GM12878 (cell line): Measurements from ENCODE around the gene RET. TPM values are rescaled to one million over a fixed set of nuclear protein-coding genes. Genes with fewer than 3 reads are reported as not detected.

Experiments
- ATAC-seq: fragments of 200-7000 bp; cut with Tn5 transposase; 3 replicates; pipeline ENCODE4 v1.9.1; 2020; ENCODE audit warnings: mild to moderate bottlenecking, moderate library complexity
- BruUV-seq: library from RNA; stranded (reverse); fragments of 400-500 nt; replicated peaks from 2 replicates; lab custom pipeline; 2021; lab: Mats Ljungman, UMichigan
- CTCF ChIA-PET: fragments of 300-600 bp; sonication (Branson Sonifier 250); formaldehyde crosslinking; extraction: SDS; loops from one replicate; lab custom pipeline; 2021; ENCODE audit warnings: inconsistent platforms; lab: Yijun Ruan, JAX
- POLR2A ChIA-PET: fragments of 350-600 bp; formaldehyde crosslinking; extraction: SDS; loops from one replicate; lab custom pipeline; 2021; ENCODE audit warnings: inconsistent platforms; lab: Charles Lee
- RAD21 ChIA-PET: fragments of 300-600 bp; sonication (Branson Sonifier 250); formaldehyde crosslinking; loops from one replicate; lab custom pipeline; 2023; ENCODE audit warnings: antibody characterized with exemption; ENCODE audit not compliant: unreplicated experiment; lab: Charles Lee
- SMC1A ChIA-PET: fragments of 300-600 bp; sonication (Branson Sonifier 250); formaldehyde crosslinking; loops from one replicate; lab custom pipeline; 2023; ENCODE audit not compliant: unreplicated experiment, uncharacterized antibody; lab: Charles Lee
- DNase-seq: peaks from one replicate; pipeline ENCODE4 v3.0.0-alpha.2; 2011; ENCODE audit warnings: low read depth, low spot score
- FAIRE-seq: peaks from 3 replicates; lab custom pipeline; 2011; peaks lifted over from hg19 to GRCh38; lab: Jason Lieb, UNC
- H2AFZ ChIP-seq: 2 replicates; pipeline ENCODE4 v1.6.0; 2011; ENCODE audit warnings: low read depth, low read length, control low read depth; ENCODE audit not compliant: control insufficient read depth
- H3K27ac ChIP-seq: 2 replicates; pipeline ENCODE4 v1.5.1; 2011; ENCODE audit warnings: control low read depth; ENCODE audit not compliant: control insufficient read depth, insufficient read depth
- H3K27me3 ChIP-seq, 2 experiments: replicated peaks in 1 of 2; 2 replicates each; pipeline versions ENCODE4 v1.6.0 to v1.6.1; 2011; ENCODE audit warnings: low read length in 1 of 2; ENCODE audit not compliant: control insufficient read depth in 2 of 2, insufficient read depth in 2 of 2
- H3K36me3 ChIP-seq, 2 experiments: 2 replicates each; pipeline ENCODE4 v1.5.1; 2011; ENCODE audit warnings: low read length in 1 of 2; ENCODE audit not compliant: control insufficient read depth in 2 of 2, insufficient read depth in 2 of 2
- H3K4me1 ChIP-seq: 2 replicates; pipeline ENCODE4 v1.6.1; 2011; ENCODE audit warnings: mild to moderate bottlenecking, low read length, moderate library complexity, mixed read lengths; ENCODE audit not compliant: control insufficient read depth, insufficient read depth
- H3K4me2 ChIP-seq: 2 replicates; pipeline ENCODE4 v1.6.0; 2011; ENCODE audit warnings: control low read depth; ENCODE audit not compliant: control insufficient read depth, insufficient read depth
- H3K4me3 ChIP-seq: fragments of 200-600 bp; sonication (generic); 2 replicates; pipeline ENCODE4 v1.5.1; 2016
- H3K79me2 ChIP-seq: 2 replicates; pipeline ENCODE4 v1.6.0; 2011; ENCODE audit warnings: low read length; ENCODE audit not compliant: control insufficient read depth, insufficient read depth
- H3K9ac ChIP-seq: 2 replicates; pipeline ENCODE4 v1.8.0; 2011; ENCODE audit warnings: low read length, control low read depth, mixed read lengths; ENCODE audit not compliant: control insufficient read depth, insufficient read depth
- H3K9me3 ChIP-seq: replicated peaks from 3 replicates; pipeline ENCODE4 v1.5.1; 2011; ENCODE audit warnings: mild to moderate bottlenecking, low read length; ENCODE audit not compliant: control insufficient read depth, insufficient read depth
- H4K20me1 ChIP-seq: 2 replicates; pipeline ENCODE4 v1.6.0; 2011; ENCODE audit not compliant: control insufficient read depth, insufficient read depth
- ASH2L ChIP-seq: fragments of 300-600, 200-600 bp; sonication (generic); IDR thresholded peaks from 2 replicates; pipeline ENCODE4 v1.6.1; 2017; ENCODE audit warnings: low read depth, mild to moderate bottlenecking, borderline replicate concordance
- CBFB ChIP-seq: IDR thresholded peaks from 2 replicates; pipeline ENCODE4 v1.6.1; 2016; ENCODE audit warnings: antibody characterized with exemption, low read depth
- CTCF ChIP-seq, 3 experiments: IDR thresholded peaks in 2 of 3; conservative IDR thresholded peaks in 1 of 3; 2 replicates each; pipeline ENCODE4 v1.5.1; 2011; ENCODE audit warnings: low read depth in 3 of 3, low read length in 3 of 3, mild to moderate bottlenecking in 3 of 3, control low read depth in 2 of 3, moderate library complexity in 2 of 3, inconsistent platforms in 1 of 3, mixed read lengths in 1 of 3; ENCODE audit not compliant: control insufficient read depth in 2 of 3, insufficient read depth in 1 of 3; ENCODE audit errors: extremely low read depth in 1 of 3
- CUX1 ChIP-seq: IDR thresholded peaks from 2 replicates; pipeline ENCODE4 v1.6.1; 2012; ENCODE audit warnings: improper control_type of control experiment, low read depth, low read length; ENCODE audit not compliant: insufficient replicate concordance
- FOXM1 ChIP-seq: IDR thresholded peaks from 2 replicates; pipeline ENCODE4 v1.6.1; 2012; ENCODE audit warnings: low read depth, mild to moderate bottlenecking, inconsistent platforms, low read length, moderate library complexity
- NFIC ChIP-seq: IDR thresholded peaks from 2 replicates; pipeline ENCODE4 v1.6.1; 2012; ENCODE audit warnings: low read depth, mild to moderate bottlenecking, inconsistent platforms, low read length, moderate library complexity
- NKRF ChIP-seq: fragments of 450-650 bp; conservative IDR thresholded peaks from 2 replicates; pipeline ENCODE4 v1.6.1; 2017; ENCODE audit warnings: mild to moderate bottlenecking, moderate library complexity
- RUNX3 ChIP-seq: IDR thresholded peaks from 2 replicates; pipeline ENCODE4 v1.6.1; 2012; ENCODE audit warnings: low read length, inconsistent platforms
- STAT3 ChIP-seq: IDR thresholded peaks from 2 replicates; pipeline ENCODE4 v1.6.1; 2011; ENCODE audit warnings: low read depth, low read length, improper control_type of control experiment
- TCF12 ChIP-seq: IDR thresholded peaks from 2 replicates; pipeline ENCODE4 v1.6.1; 2011; ENCODE audit warnings: low read depth, mild to moderate bottlenecking, low read length
- ZBTB33 ChIP-seq: fragments of 450-650 bp; IDR thresholded peaks from 2 replicates; pipeline ENCODE4 v1.6.1; 2017; ENCODE audit warnings: mild to moderate bottlenecking
- ZNF622 ChIP-seq: fragments of 450-650 bp; IDR thresholded peaks from 2 replicates; pipeline ENCODE4 v1.6.1; 2017; ENCODE audit warnings: mild to moderate bottlenecking, inconsistent platforms
- WGBS: methylation state at CpG from one replicate; pipeline ENCODE4 v1.1.6; 2016; ENCODE audit warnings: low lambda C conversion rate; ENCODE audit not compliant: insufficient replicate concordance, insufficient coverage; ENCODE audit errors: missing lambda C conversion rate; 5-methylcytosine and 5-hydroxymethylcytosine counted together
- in situ Hi-C: fragments of 300-500 bp; cut with MboI; formaldehyde crosslinking; loops from 9 replicates; pipeline ENCODE4 v1.14.3; 2018; ENCODE audit warnings: mixed read lengths
- intact Hi-C: fragments of 100-400 bp; cut with micrococcal nuclease; formaldehyde crosslinking; loops from one replicate; pipeline ENCODE4 v1.14.2; 2022; ENCODE audit not compliant: unreplicated experiment
- polyA plus RNA-seq, 11 experiments: library from polyadenylated mRNA; depleted of rRNA in 4 of 11; unstranded in 6 of 11; stranded (reverse) in 5 of 11; fragments of >200 nt; fragmentation: Nextera tagmentation in 4 of 11; fragmentation: Illumina TruSeq in 1 of 11; extraction: Ambion mirVana in 4 of 11; extraction: Trizol in 1 of 11; gene quantifications; 1 replicate in 1 of 11; 2 replicates in 10 of 11; pipeline versions ENCODE4 v1.2.1 to v1.2.3, GENCODE V29; 2011 to 2016; ENCODE audit warnings: inconsistent platforms in 2 of 11, missing spikeins in 2 of 11, low read depth in 1 of 11
- total RNA-seq, 4 experiments: library from RNA; depleted of rRNA in 3 of 4; stranded (reverse); fragments of >200 nt in 3 of 4; fragmentation: Illumina TruSeq in 1 of 4; extraction: Trizol in 1 of 4; gene quantifications; 2 replicates each; pipeline versions ENCODE4 v1.2.1 to v1.2.3, GENCODE V29; 2013 to 2021

RET gene
- total and polyA plus RNA-seq, 10 of the 15 experiments (the other 5 are each of a cell fraction or from before 2014, with no cell fraction given): not detected

- POLR2A ChIA-PET: no interaction called here
- BruUV-seq: no TSS peak
- no peak for TF ChIP-seq TCF12
- TF ChIP-seq CTCF (IDR thresholded peaks at IDR 0.05 in 2 of 3, conservative IDR thresholded peaks at IDR 0.05 in 1 of 3; ENCODE audit: control insufficient read depth in 2 of 3, extremely low read depth in 1 of 3, insufficient read depth in 1 of 3, low read depth in 3 of 3, low read length in 3 of 3): no peak
- TF ChIP-seq NFIC: no peak
- no peak for TF ChIP-seq STAT3
- TF ChIP-seq NKRF: no peak
- no peak for TF ChIP-seq FOXM1
- no peak for TF ChIP-seq ASH2L
- TF ChIP-seq RUNX3: no peak
- TF ChIP-seq ZNF622: no peak
- TF ChIP-seq ZBTB33: no peak
- no peak for TF ChIP-seq CBFB
- TF ChIP-seq CUX1: no peak
Measured at GRCh38 chr10:43041422-43042342, 35.2 kb upstream of the RET start.

More at GRCh38 chr10:43041422-43042342, 35.2 kb upstream of the RET start:
- Histone ChIP-seq H3K79me2 (no peaks in the 10 kb centered on the region), H3K36me3 (no peaks in the 10 kb centered on the region), H2AFZ (no peak overlapping the region), H3K27me3 (no peaks in the 10 kb centered on the region), H3K4me3 (no peak overlapping the region), H3K27ac (no peak overlapping the region), H3K4me2 (no peak overlapping the region), H4K20me1 (no peaks in the 10 kb centered on the region), H3K4me1 (no peaks in the 10 kb centered on the region), H3K9ac (no peak overlapping the region), H3K9me3 (no peaks in the 10 kb centered on the region)
- WGBS: 7% methylated on average over 9 of the region's 9 CpGs
- no peak for DNase-seq
- in situ Hi-C loops: no loop called here
- ChIA-PET CTCF (no interaction called here), SMC1A (no interaction called here), RAD21 (no interaction called here)
- FAIRE-seq: no peak
- intact Hi-C loops: no loop called here
- ATAC-seq: no peak
